Right lobe of liver (tissue), 4 donors: Measurements from ENCODE around the gene SLC6A7.

Experiments used
- POLR2A ChIP-seq: fragments of 450-650 bp; IDR thresholded peaks from one replicate; pipeline ENCODE4 v1.6.1; 2017; ENCODE audit warnings: antibody characterized with exemption, mild to moderate bottlenecking
- TF ChIP-seq, protein P1 (sequence below), 4 donors: fragments of 200-600 bp in 3 of 4; fragments of 450-650 bp in 1 of 4; IDR thresholded peaks; one replicate each; pipeline versions ENCODE4 v1.5.1 to v1.8.0; 2016 to 2022; ENCODE audit warnings: antibody characterized with exemption in 4 of 4, mild to moderate bottlenecking in 2 of 4
- donor health status: DM: no; HTN: no; CAD: no.
- donor health status: DM: no; HTN: no; CAD: no.
- donor health status: DM: no; HTN: yes; CAD: no.

DNA sequence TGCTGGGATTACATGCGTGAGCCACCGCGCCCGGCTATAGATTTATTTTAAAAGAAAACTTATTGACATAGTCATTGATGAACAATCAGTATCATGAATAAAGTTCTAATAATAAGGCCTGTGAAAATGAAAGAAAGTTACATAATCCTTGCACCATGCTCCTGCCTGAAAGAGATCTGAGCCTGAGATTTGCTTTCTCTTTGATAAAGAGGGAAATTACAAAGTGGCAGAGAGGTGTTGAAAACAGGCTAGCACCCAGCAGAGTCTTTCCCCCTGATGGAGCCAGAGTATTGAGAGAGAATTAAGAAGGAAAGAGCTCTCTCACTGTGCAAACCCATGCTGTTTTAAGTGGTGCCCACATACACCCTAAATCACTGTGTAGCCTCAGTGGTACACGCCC is 37.2 kb downstream of the SLC6A7 start:
- TF ChIP-seq, protein P1, sequence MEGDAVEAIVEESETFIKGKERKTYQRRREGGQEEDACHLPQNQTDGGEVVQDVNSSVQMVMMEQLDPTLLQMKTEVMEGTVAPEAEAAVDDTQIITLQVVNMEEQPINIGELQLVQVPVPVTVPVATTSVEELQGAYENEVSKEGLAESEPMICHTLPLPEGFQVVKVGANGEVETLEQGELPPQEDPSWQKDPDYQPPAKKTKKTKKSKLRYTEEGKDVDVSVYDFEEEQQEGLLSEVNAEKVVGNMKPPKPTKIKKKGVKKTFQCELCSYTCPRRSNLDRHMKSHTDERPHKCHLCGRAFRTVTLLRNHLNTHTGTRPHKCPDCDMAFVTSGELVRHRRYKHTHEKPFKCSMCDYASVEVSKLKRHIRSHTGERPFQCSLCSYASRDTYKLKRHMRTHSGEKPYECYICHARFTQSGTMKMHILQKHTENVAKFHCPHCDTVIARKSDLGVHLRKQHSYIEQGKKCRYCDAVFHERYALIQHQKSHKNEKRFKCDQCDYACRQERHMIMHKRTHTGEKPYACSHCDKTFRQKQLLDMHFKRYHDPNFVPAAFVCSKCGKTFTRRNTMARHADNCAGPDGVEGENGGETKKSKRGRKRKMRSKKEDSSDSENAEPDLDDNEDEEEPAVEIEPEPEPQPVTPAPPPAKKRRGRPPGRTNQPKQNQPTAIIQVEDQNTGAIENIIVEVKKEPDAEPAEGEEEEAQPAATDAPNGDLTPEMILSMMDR (IDR thresholded peaks at IDR 0.05), result no peak
- no peak for TF ChIP-seq POLR2A
